PFSK-1 (cell line): ENCODE data around the gene ISCA1.

Source experiments
- FOXP2 ChIP-seq: optimal IDR thresholded peaks from 2 replicates; pipeline ENCODE3; 2011; ENCODE audit warnings: borderline replicate concordance, control low read depth, inconsistent platforms; ENCODE audit not compliant: insufficient read depth; ENCODE audit errors: extremely low read length, extremely low read depth
- POLR2AphosphoS5 ChIP-seq: IDR thresholded peaks from 2 replicates; pipeline ENCODE4 v1.6.1; 2012; ENCODE audit warnings: low read depth, mild to moderate bottlenecking, control low read depth, low read length, moderate library complexity
- REST ChIP-seq, 2 experiments: IDR thresholded peaks; 2 replicates each; pipeline versions ENCODE4 v1.6.1 to v1.8.0; 2011 to 2012; ENCODE audit warnings: low read depth in 2 of 2, low read length in 2 of 2, control low read depth in 1 of 2, inconsistent platforms in 1 of 2, mild to moderate bottlenecking in 1 of 2, moderate library complexity in 1 of 2; ENCODE audit not compliant: insufficient read depth in 1 of 2
- SIN3A ChIP-seq: IDR thresholded peaks from 2 replicates; pipeline ENCODE4 v1.6.1; 2012; ENCODE audit warnings: mild to moderate bottlenecking, low read length, moderate library complexity, borderline replicate concordance; ENCODE audit not compliant: insufficient read depth
- TAF1 ChIP-seq: IDR thresholded peaks from 2 replicates; pipeline ENCODE4 v1.6.1; 2012; ENCODE audit warnings: low read length, control low read depth, borderline replicate concordance; ENCODE audit not compliant: insufficient read depth

GRCh38 chr9:86304236-86304730, 21.9 kb upstream of the ISCA1 start:
- no peak for TF ChIP-seq SIN3A
- TF ChIP-seq POLR2AphosphoS5, result no peak
- TF ChIP-seq REST (IDR thresholded peaks at IDR 0.05; ENCODE audit: insufficient read depth in 1 of 2, low read depth in 2 of 2, low read length in 2 of 2), result no peak
- TF ChIP-seq TAF1, result no peak
- no peak for TF ChIP-seq FOXP2
